HepG2 (cell line): ENCODE measurements around the gene TOX2. TPM values are rescaled to one million over a fixed set of nuclear protein-coding genes. Genes with fewer than 3 reads are reported as not detected.

Experiments
- ATAC-seq: fragments of 200-7000 bp; cut with Tn5 transposase; 3 replicates; pipeline ENCODE4 v1.9.1; 2020; ENCODE audit warnings: mild to moderate bottlenecking, moderate library complexity
- BruUV-seq: library from RNA; stranded (reverse); fragments of 400-500 nt; replicated peaks from 2 replicates; lab custom pipeline; 2021; lab: Mats Ljungman, UMichigan
- CTCF ChIA-PET: fragments of 300-600 bp; formaldehyde crosslinking; extraction: SDS; loops from one replicate; lab custom pipeline; 2021; ENCODE audit warnings: low total read pairs, inconsistent platforms, low intra/inter-chr PET ratio; lab: Yijun Ruan, JAX
- POLR2A ChIA-PET: fragments of 350-600 bp; sonication (Branson Sonifier 250); formaldehyde crosslinking; loops from one replicate; lab custom pipeline; 2020; ENCODE audit warnings: antibody characterized with exemption, inconsistent platforms; lab: Yijun Ruan, JAX
- DNase-seq: peaks from one replicate; pipeline ENCODE4 v3.0.0-alpha.2; 2015; ENCODE audit warnings: low spot score
- FAIRE-seq: peaks from 3 replicates; lab custom pipeline; 2011; peaks lifted over from hg19 to GRCh38; lab: Jason Lieb, UNC
- H2AFZ ChIP-seq: one replicate; pipeline ENCODE4 v1.6.1; 2011; ENCODE audit warnings: low read length, inconsistent platforms
- H3K27ac ChIP-seq: fragments of 300-600 bp; 3 replicates; pipeline ENCODE4 v1.8.0; 2011; ENCODE audit warnings: mixed run types, mild to moderate bottlenecking, mixed read lengths, low read length, inconsistent platforms; ENCODE audit not compliant: insufficient read depth; ENCODE audit errors: extremely low read length
- H3K27me3 ChIP-seq, 2 experiments: fragments of 200-600 bp in 1 of 2; 2 replicates in 1 of 2; 3 replicates in 1 of 2; pipeline versions ENCODE4 v1.6.0 to v1.8.0; 2011; ENCODE audit warnings: low read length in 2 of 2, mild to moderate bottlenecking in 2 of 2, moderate library complexity in 2 of 2, inconsistent platforms in 1 of 2; ENCODE audit not compliant: insufficient read depth in 2 of 2, control insufficient read depth in 1 of 2
- H3K36me3 ChIP-seq, 2 experiments: fragments of 200-600 bp in 1 of 2; replicated peaks in 1 of 2; 2 replicates in 1 of 2; 3 replicates in 1 of 2; pipeline versions ENCODE4 v1.5.1 to v1.8.0; 2011; ENCODE audit warnings: low read length in 2 of 2, inconsistent platforms in 1 of 2; ENCODE audit not compliant: insufficient read depth in 2 of 2, control insufficient read depth in 1 of 2
- H3K4me1 ChIP-seq: 2 replicates; pipeline ENCODE4 v1.5.1; 2012; ENCODE audit warnings: low read length, inconsistent platforms; ENCODE audit not compliant: insufficient read depth
- H3K4me2 ChIP-seq: 2 replicates; pipeline ENCODE4 v1.6.0; 2011; ENCODE audit warnings: low read depth, low read length, inconsistent platforms
- H3K4me3 ChIP-seq, 3 experiments: fragments of 200-600 bp in 1 of 3; sonication (generic), shearing (Covaris generic) in 1 of 3; replicated peaks in 1 of 3; 2 replicates each; pipeline ENCODE4 v1.5.1; 2011 to 2016; ENCODE audit warnings: low read length in 3 of 3, inconsistent platforms in 2 of 3, low read depth in 2 of 3, mild to moderate bottlenecking in 2 of 3, control low read depth in 1 of 3, mixed read lengths in 1 of 3; ENCODE audit not compliant: insufficient read depth in 1 of 3
- H3K79me2 ChIP-seq: one replicate; pipeline ENCODE4 v1.6.1; 2011; ENCODE audit warnings: low read length, inconsistent platforms; ENCODE audit not compliant: insufficient read depth
- H3K9ac ChIP-seq: 2 replicates; pipeline ENCODE4 v1.6.0; 2011; ENCODE audit warnings: mild to moderate bottlenecking, low read depth, low read length, inconsistent platforms; ENCODE audit not compliant: insufficient read depth
- H3K9me3 ChIP-seq: 2 replicates; pipeline ENCODE4 v1.5.1; 2012; ENCODE audit warnings: mild to moderate bottlenecking, low read length
- H4K20me1 ChIP-seq: 2 replicates; pipeline ENCODE4 v1.6.0; 2011; ENCODE audit warnings: inconsistent platforms, mild to moderate bottlenecking, low read length, moderate library complexity; ENCODE audit not compliant: insufficient read depth
- ATAD3A ChIP-seq: sonication (generic); formaldehyde crosslinking; IDR thresholded peaks from 2 replicates; pipeline ENCODE4 v1.4.0; 2020; ENCODE audit warnings: missing genetic modification reagents
- SMARCE1 ChIP-seq: fragments of 450-650 bp; IDR thresholded peaks from 2 replicates; pipeline ENCODE4 v1.6.1; 2017; ENCODE audit warnings: borderline replicate concordance
- ZNF180 ChIP-seq: sonication (generic); formaldehyde crosslinking; IDR thresholded peaks from 2 replicates; pipeline ENCODE4 v1.4.0; 2020; ENCODE audit warnings: low read depth, missing genetic modification reagents, borderline replicate concordance
- ZNF382 ChIP-seq: sonication (generic); formaldehyde crosslinking; IDR thresholded peaks from 2 replicates; pipeline ENCODE4 v1.5.0; 2020; ENCODE audit warnings: missing genetic modification reagents, mild to moderate bottlenecking, borderline replicate concordance
- WGBS: methylation state at CpG from one replicate; pipeline ENCODE4 v1.1.6; 2017; ENCODE audit warnings: low lambda C conversion rate; 5-methylcytosine and 5-hydroxymethylcytosine counted together
- in situ Hi-C: cut with HindIII; loops from 2 replicates; pipeline ENCODE4 v1.10.0; 2017; ENCODE audit warnings: low pct_unique_long_range_greater_than_20kb; ENCODE audit not compliant: extremely low pct_ligation_motif_present
- intact Hi-C: fragments of 100-400 bp; cut with micrococcal nuclease; formaldehyde crosslinking; loops from one replicate; pipeline ENCODE4 v1.10.0; 2022; ENCODE audit not compliant: unreplicated experiment
- polyA plus RNA-seq, 8 experiments: library from polyadenylated mRNA; depleted of rRNA in 3 of 8; stranded (reverse) in 7 of 8; unstranded in 1 of 8; fragments of >200 nt; fragmentation: Illumina TruSeq in 4 of 8; extraction: Trizol in 4 of 8; gene quantifications; 2 replicates each; pipeline versions ENCODE4 v1.2.1 to v1.2.3, GENCODE V29; 2011 to 2016; ENCODE audit warnings: low read depth in 4 of 8, missing spikeins in 1 of 8, mixed read lengths in 1 of 8; ENCODE audit not compliant: insufficient read depth in 1 of 8
- total RNA-seq, 5 experiments: library from RNA; depleted of rRNA; stranded (reverse); fragments of >200 nt; fragmentation: Illumina TruSeq; extraction: Trizol; gene quantifications; 2 replicates each; pipeline ENCODE4 v1.2.3, GENCODE V29; 2016; ENCODE audit warnings: low read depth in 1 of 5
- TF ChIP-seq, protein P1 (sequence below): sonication (generic); formaldehyde crosslinking; IDR thresholded peaks from 2 replicates; pipeline ENCODE4 v1.9.0; 2021; ENCODE audit warnings: missing genetic modification reagents, borderline replicate concordance

The TOX2 gene
- total and polyA plus RNA-seq, 2 of the 13 experiments (the other 11 are each of a cell fraction or from before 2014, with no cell fraction given): not detected

- no peaks in the 10 kb centered on the region for H4K20me1 ChIP-seq
- no peaks in the 10 kb centered on the region for H3K9me3 ChIP-seq
- ChIA-PET CTCF (no interaction called here), POLR2A (no interaction called here)
- ATAC-seq (no peak), FAIRE-seq (no peak), DNase-seq (no peak)
- TF ChIP-seq, protein P1, sequence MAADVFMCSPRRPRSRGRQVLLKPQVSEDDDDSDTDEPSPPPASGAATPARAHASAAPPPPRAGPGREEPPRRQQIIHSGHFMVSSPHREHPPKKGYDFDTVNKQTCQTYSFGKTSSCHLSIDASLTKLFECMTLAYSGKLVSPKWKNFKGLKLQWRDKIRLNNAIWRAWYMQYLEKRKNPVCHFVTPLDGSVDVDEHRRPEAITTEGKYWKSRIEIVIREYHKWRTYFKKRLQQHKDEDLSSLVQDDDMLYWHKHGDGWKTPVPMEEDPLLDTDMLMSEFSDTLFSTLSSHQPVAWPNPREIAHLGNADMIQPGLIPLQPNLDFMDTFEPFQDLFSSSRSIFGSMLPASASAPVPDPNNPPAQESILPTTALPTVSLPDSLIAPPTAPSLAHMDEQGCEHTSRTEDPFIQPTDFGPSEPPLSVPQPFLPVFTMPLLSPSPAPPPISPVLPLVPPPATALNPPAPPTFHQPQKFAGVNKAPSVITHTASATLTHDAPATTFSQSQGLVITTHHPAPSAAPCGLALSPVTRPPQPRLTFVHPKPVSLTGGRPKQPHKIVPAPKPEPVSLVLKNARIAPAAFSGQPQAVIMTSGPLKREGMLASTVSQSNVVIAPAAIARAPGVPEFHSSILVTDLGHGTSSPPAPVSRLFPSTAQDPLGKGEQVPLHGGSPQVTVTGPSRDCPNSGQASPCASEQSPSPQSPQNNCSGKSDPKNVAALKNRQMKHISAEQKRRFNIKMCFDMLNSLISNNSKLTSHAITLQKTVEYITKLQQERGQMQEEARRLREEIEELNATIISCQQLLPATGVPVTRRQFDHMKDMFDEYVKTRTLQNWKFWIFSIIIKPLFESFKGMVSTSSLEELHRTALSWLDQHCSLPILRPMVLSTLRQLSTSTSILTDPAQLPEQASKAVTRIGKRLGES: no peak
- TF ChIP-seq ZNF382 (CRISPR knock-in tag) (no peak), SMARCE1 (no peak), ZNF180 (CRISPR knock-in tag) (no peak), ATAD3A (CRISPR knock-in tag) (no peak)
- intact Hi-C loops (no loop called here), in situ Hi-C loops (no loop called here)
- H3K27me3 ChIP-seq: no peaks in the 10 kb centered on the region; a peak in 1 of 5 replicates
- 12% methylated on average over 6 of the region's 8 CpGs for WGBS
- no peak overlapping the region for H3K27ac ChIP-seq
- no peak overlapping the region for H2AFZ ChIP-seq
- H3K79me2 ChIP-seq: no peaks in the 10 kb centered on the region
- no peak overlapping the region for H3K4me3 ChIP-seq
- H3K4me2 ChIP-seq: no peak overlapping the region
- BruUV-seq: no TSS peak
- H3K9ac ChIP-seq: no peak overlapping the region
- no peaks in the 10 kb centered on the region for H3K36me3 ChIP-seq
- no peaks in the 10 kb centered on the region for H3K4me1 ChIP-seq
Observed at GRCh38 chr20:43969501-43970182, 55.0 kb downstream of the TOX2 start.
